ENCODE measurements around the gene STK24. TPM values are rescaled to one million over a fixed set of nuclear protein-coding genes. Genes with fewer than 3 reads are reported as not detected.
"Not testable (repeated sequence)": the region's sequence is repeated elsewhere in the genome, so short reads cannot be mapped to it uniquely, and the experiment has no call there.

Gene STK24
- 71.4 and 80.2 TPM in 2 replicates for total RNA-seq (2014; rRNA removed; shearing (Covaris generic))

GRCh38 chr13:98576963-98577835 is at the start of gene STK24:
TSS of gene STK24 (minus strand) at chr13:98577107. CDS start at chr13:98576786, 321 bp downstream.
- peak; percentile 63 to 76 for DNase-seq
- H3K27me3 ChIP-seq: no peaks in the 10 kb centered on the region
- H3K27ac ChIP-seq: peak within 1 kb of the TSS; percentile 80
- H3K4me3 ChIP-seq: peak within 1 kb of the TSS; percentile 94
- no peaks in the 10 kb centered on the region for H3K36me3 ChIP-seq
- H3K4me1 ChIP-seq: peaks cover 33% of the 10 kb centered on the region
- no peaks in the 10 kb centered on the region for H3K9me3 ChIP-seq (replicated peaks)

- Histone ChIP-seq H3K27ac (no peak overlapping the region), H3K9me3 (replicated peaks) (no peaks in the 10 kb centered on the region), H3K27me3 (no peaks in the 10 kb centered on the region), H3K36me3 (no peaks in the 10 kb centered on the region), H3K4me1 (peaks cover 10% of the 10 kb centered on the region; the same call in 1 of the 2 replicates), H3K4me3 (no peak overlapping the region)
- DNase-seq: peak in 1 of 2 experiments; percentile 33
These were observed 49.5 kb upstream of the STK24 start for GRCh38 chr13:98626298-98626935.

DNA sequence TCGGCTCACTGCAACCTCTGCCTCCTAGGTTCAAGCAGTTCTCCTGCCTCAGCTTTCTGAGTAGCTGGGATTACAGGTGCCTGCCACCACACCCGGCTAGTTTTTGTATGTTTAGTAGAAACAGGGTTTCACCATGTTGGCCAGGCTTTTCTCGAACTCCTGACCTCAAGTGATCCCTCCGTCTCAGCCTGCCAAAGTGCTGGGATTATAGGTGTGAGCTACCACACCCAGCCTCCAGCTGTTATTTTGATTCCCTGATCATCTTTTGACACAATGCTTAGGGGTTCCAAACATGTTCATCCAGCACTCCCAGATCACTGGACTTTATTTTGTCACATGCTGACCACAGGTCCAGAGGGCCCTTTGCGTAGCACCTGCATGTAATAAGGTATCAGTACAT is 47.7 kb upstream of the STK24 start:
- H3K36me3 ChIP-seq; H3K4me1 ChIP-seq; H3K27me3 ChIP-seq; H3K9me3 ChIP-seq (replicated peaks); H3K27ac ChIP-seq; DNase-seq; H3K4me3 ChIP-seq: not testable (repeated sequence)

DNA sequence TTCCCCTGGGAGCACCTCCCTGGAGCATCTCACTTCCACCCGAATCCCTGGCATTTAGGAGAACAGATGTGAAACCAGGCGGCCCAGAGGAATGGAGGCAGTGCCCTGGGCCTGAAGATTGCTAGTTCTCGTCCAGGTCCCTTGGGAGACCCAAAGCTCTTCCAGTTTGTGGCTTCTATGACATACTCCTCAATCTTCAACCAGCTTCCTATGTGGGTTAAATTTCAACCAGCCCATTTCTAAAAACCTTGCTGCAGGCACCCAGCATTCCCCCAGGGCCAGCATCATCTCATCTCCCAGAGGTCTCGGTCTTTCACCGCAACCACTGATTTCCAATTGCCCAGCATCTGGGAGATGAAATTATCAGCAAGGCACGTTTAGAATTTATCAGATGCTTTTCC is 46.0 kb upstream of the STK24 start:
- H3K4me1 ChIP-seq: peaks cover 10% of the 10 kb centered on the region; the same call in 1 of the 2 replicates
- H3K4me3 ChIP-seq: no peak overlapping the region
- H3K9me3 ChIP-seq (replicated peaks): no peaks in the 10 kb centered on the region
- no peak overlapping the region for H3K27ac ChIP-seq
- H3K27me3 ChIP-seq: no peaks in the 10 kb centered on the region
- no peaks in the 10 kb centered on the region for H3K36me3 ChIP-seq
- peak; percentile 26 to 53 for DNase-seq

DNA sequence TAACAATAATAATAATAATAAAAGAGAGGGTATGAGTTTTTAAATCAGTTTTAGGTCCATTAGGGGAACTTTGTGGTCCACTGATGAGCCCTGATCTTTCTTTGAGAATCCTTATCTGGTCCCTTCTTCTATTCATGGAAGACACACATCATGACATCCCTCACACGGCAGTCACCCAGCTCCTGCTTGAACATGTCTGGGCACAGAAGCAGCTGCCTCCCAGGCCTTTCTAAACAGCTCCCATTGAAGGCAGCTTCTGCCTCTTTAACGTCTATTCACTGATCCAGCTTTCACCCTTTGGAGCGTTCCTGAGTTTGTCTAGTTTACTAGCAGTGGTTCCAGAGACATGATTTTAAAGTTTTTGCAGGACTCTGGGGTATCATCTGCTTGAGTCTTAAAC is 42.6 kb upstream of the STK24 start:
- no peak overlapping the region for H3K27ac ChIP-seq

DNA sequence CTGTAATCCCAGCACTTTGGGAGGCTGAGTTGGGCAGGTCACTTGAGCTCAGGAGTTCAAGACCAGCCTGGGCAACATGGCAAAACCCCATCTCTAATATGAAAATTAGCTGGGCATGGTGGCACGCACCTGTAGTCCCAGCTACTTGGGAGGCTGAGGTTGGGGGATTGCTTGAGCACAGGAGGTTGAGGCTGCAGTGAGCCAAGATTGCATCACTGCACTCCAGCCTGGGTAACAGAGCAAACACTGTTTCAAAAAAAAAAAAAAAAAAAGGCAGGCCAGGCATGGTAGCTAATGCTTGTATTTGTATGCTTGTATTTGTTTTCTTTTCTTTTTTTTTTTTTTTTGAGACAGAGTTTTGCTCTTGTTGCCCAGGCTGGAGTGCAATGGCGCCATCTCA is 38.7 kb upstream of the STK24 start:
- H3K27ac ChIP-seq; H3K4me3 ChIP-seq; DNase-seq; H3K9me3 ChIP-seq (replicated peaks); H3K36me3 ChIP-seq; H3K27me3 ChIP-seq; H3K4me1 ChIP-seq: not testable (repeated sequence)

More for the DNA sequence above, 42.6 kb upstream of the STK24 start:
- Histone ChIP-seq H3K36me3 (no peaks in the 10 kb centered on the region), H3K4me1 (peaks cover 10% of the 10 kb centered on the region; the same call in 1 of the 2 replicates), H3K9me3 (replicated peaks) (no peaks in the 10 kb centered on the region), H3K4me3 (no peak overlapping the region), H3K27me3 (no peaks in the 10 kb centered on the region)
- DNase-seq: no peak

DNA sequence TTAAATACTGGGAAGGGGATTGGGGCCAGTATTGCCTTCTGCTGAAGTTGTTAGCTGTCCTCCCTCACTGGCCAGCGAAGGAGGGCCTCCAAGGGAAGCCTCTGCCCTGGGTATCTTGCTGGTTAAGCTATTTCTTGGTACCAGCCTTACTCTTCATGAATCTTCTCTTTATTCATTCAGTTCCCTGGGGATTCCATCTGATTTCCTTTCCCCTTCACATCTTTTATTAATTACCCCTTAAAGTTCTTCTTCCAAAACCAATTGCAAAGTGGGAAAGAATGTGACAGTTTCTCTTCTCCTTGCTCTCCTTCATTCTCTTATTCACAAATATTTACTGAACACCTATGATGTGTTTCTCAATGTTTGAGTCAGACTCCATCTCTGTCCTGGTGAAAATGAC is 36.7 kb upstream of the STK24 start:
- Histone ChIP-seq H3K27ac (no peak overlapping the region), H3K36me3 (no peaks in the 10 kb centered on the region), H3K9me3 (replicated peaks) (no peaks in the 10 kb centered on the region), H3K4me1 (no peaks in the 10 kb centered on the region), H3K27me3 (no peaks in the 10 kb centered on the region), H3K4me3 (no peak overlapping the region)
- DNase-seq: no peak

DNA sequence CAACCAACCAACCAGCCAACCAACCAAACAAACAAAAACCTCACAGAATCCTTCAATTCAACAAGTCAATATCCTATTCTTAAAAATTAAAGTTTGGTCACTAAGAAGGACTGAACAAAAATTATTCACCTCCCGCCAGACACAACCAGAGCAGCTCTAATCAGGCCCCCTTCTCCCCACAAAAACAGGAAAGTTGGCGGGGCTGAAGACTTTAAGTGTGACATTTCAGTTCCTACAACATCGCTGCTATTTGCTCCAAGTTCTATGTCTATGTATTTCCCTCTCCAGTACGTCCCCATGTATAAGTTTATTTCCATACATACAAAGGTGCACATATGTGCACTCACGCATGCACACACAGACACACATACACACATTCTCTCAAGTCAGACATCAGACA is 32.8 kb upstream of the STK24 start:
- H3K4me3 ChIP-seq: no peak overlapping the region

GRCh38 chr13:98606296-98606695 is 29.4 kb upstream of the STK24 start:
- peak; percentile 11 to 20 for DNase-seq
- no peaks in the 10 kb centered on the region for H3K36me3 ChIP-seq
- H3K27me3 ChIP-seq: no peaks in the 10 kb centered on the region
- no peak overlapping the region for H3K4me3 ChIP-seq
- no peaks in the 10 kb centered on the region for H3K4me1 ChIP-seq
- H3K9me3 ChIP-seq (replicated peaks): no peaks in the 10 kb centered on the region
- no peak overlapping the region for H3K27ac ChIP-seq

More for the DNA sequence above, 32.8 kb upstream of the STK24 start:
- no peaks in the 10 kb centered on the region for H3K4me1 ChIP-seq
- no peak for DNase-seq
- H3K36me3 ChIP-seq: no peaks in the 10 kb centered on the region
- no peaks in the 10 kb centered on the region for H3K9me3 ChIP-seq (replicated peaks)
- H3K27ac ChIP-seq: no peak overlapping the region
- H3K27me3 ChIP-seq: no peaks in the 10 kb centered on the region

DNA sequence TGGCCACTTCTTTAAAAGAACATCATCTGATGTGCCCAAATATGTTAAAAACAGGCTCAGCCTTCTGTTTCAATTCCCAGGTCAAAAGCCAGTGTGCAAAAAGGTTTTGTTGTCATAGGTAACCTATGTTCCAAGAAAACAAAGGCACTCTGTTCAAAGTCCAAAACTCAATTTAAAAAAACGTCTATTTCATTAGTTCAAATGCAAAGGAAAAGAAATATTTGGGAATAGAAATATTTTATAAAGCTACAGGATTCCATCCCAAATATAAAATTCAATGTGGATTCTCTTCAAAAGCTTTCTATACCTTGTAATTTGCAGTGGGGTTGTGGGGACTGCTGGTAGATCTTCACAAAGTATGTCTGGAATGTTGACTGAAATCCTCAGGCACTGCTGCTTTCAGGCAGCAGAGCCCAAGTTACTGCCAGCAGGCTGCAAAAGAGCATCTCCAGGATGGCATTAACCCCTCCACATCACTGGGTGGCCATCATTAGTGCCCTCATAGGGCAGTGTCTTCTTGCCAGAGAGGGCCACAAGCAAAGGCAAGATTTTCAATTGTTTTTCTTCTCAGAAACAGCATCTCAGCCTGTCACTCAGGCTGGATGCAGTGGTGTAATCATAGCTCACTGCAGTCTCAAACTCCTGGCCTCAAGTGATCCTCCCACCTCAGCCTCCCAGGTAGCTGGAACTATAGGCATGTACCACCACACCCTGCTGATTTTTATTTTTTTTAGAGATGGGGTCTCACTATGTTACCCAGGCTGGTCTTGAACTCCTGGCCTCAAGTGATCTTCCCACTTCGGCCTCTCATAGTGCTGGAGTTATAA is 22.8 kb upstream of the STK24 start:
- DNase-seq: no peak

DNA sequence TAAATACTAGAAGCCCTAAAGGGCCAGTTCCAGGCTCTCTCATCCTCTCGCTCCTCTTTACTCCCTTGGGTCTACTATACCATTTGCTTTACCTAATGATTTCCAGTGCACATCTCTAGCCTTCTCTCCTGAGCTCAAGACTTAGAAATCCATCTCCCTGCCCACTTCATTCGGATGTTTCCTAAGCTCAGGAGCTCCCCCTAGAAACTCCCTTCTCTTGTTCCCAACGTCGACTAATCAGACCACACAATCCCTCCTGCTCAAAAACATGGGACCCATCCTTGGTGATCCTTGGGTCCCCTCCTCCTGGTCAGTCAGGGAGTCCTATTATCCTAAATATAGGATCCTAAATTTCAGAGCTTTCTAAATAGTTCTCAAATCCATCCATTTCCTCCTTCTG is 21.1 kb upstream of the STK24 start:
- H3K27me3 ChIP-seq: no peaks in the 10 kb centered on the region

More for the DNA sequence above, 22.8 kb upstream of the STK24 start:
- Histone ChIP-seq H3K36me3 (no peaks in the 10 kb centered on the region), H3K4me1 (peaks cover 3% of the 10 kb centered on the region; the same call in 1 of the 2 replicates), H3K4me3 (no peak overlapping the region), H3K9me3 (replicated peaks) (no peaks in the 10 kb centered on the region), H3K27ac (no peak overlapping the region), H3K27me3 (no peaks in the 10 kb centered on the region)

DNA sequence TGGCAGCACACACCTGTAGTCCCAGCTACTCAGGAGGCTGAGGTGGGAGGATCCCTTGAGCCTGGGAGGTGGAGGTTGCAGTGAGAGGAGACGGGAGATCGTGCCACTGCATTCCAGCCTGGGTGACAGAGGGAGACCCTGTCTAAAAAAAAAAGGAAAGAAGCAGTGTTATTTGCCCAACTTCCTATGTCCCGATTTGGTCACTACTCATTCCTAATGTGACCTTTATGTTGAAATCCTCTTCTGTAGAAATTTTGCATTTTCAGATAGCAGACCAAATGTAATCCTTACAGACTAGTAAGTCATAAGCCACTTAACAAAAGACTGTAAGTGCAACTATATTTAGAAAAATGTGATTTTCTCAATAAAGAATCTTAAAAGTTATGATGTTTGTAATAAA is 18.2 kb upstream of the STK24 start:
- H3K4me1 ChIP-seq: peaks cover 3% of the 10 kb centered on the region; the same call in 1 of the 2 replicates
- H3K27ac ChIP-seq: no peak overlapping the region
- no peak overlapping the region for H3K4me3 ChIP-seq
- DNase-seq: no peak
- no peaks in the 10 kb centered on the region for H3K36me3 ChIP-seq
- H3K27me3 ChIP-seq: no peaks in the 10 kb centered on the region
- no peaks in the 10 kb centered on the region for H3K9me3 ChIP-seq (replicated peaks)

More for the DNA sequence above, 21.1 kb upstream of the STK24 start:
- H3K4me3 ChIP-seq: no peak overlapping the region
- no peaks in the 10 kb centered on the region for H3K9me3 ChIP-seq (replicated peaks)
- no peaks in the 10 kb centered on the region for H3K36me3 ChIP-seq
- DNase-seq: peak in 1 of 2 experiments; percentile 30
- no peak overlapping the region for H3K27ac ChIP-seq
- peaks cover 3% of the 10 kb centered on the region; the same call in 1 of the 2 replicates for H3K4me1 ChIP-seq

- Histone ChIP-seq H3K27ac (no peak overlapping the region), H3K9me3 (replicated peaks) (no peaks in the 10 kb centered on the region), H3K27me3 (no peaks in the 10 kb centered on the region), H3K4me3 (no peak overlapping the region), H3K4me1 (no peaks in the 10 kb centered on the region), H3K36me3 (no peaks in the 10 kb centered on the region)
- DNase-seq: no peak
These were observed 15.4 kb upstream of the STK24 start for GRCh38 chr13:98592362-98592732.

- no peak overlapping the region for H3K27ac ChIP-seq
- no peak for DNase-seq
- H3K36me3 ChIP-seq: no peaks in the 10 kb centered on the region
- no peak overlapping the region for H3K4me3 ChIP-seq
- H3K4me1 ChIP-seq: no peaks in the 10 kb centered on the region
- H3K9me3 ChIP-seq (replicated peaks): no peaks in the 10 kb centered on the region
- H3K27me3 ChIP-seq: no peaks in the 10 kb centered on the region
These were observed 14.9 kb upstream of the STK24 start for GRCh38 chr13:98591721-98592361.

Measured in SJCRH30 (cell line).